Neural cell (in vitro differentiated cells): Measurements from ENCODE around the gene PAPOLA.

ENCODE experiments used
- CTCF ChIP-seq: fragments of 450-650 bp; IDR thresholded peaks from 2 replicates; pipeline ENCODE4 v1.5.1; 2014; ENCODE audit warnings: antibody characterized with exemption, mild to moderate bottlenecking, moderate library complexity; ENCODE audit not compliant: poor library complexity, severe bottlenecking
- EP300 ChIP-seq: fragments of 450-650 bp; conservative IDR thresholded peaks from 2 replicates; pipeline ENCODE4 v1.6.1; 2014; ENCODE audit warnings: antibody characterized with exemption, mild to moderate bottlenecking, moderate library complexity; ENCODE audit not compliant: poor library complexity, severe bottlenecking
- MXI1 ChIP-seq: fragments of 450-650 bp; conservative IDR thresholded peaks from 2 replicates; pipeline ENCODE4 v1.6.1; 2014; ENCODE audit warnings: antibody characterized with exemption, mild to moderate bottlenecking; ENCODE audit not compliant: poor library complexity, severe bottlenecking
- POLR2AphosphoS5 ChIP-seq: IDR thresholded peaks from 2 replicates; pipeline ENCODE4 v1.6.1; 2012
- TAF1 ChIP-seq: IDR thresholded peaks from 2 replicates; pipeline ENCODE4 v1.6.1; 2012; ENCODE audit warnings: low read depth

GRCh38 chr14:96581026-96581425 lies 78.8 kb downstream of the PAPOLA start:
- no peak for TF ChIP-seq CTCF
- TF ChIP-seq EP300, result no peak
- no peak for TF ChIP-seq MXI1
- TF ChIP-seq POLR2AphosphoS5, result no peak
- TF ChIP-seq TAF1, result no peak
